A673 (cell line): ENCODE results near the gene MBD3L4. TPM values are rescaled to one million over a fixed set of nuclear protein-coding genes. Genes with fewer than 3 reads are reported as not detected.

Experiments used
- BruUV-seq: library from RNA; stranded (reverse); fragments of 400-500 nt; replicated peaks from 2 replicates; lab custom pipeline; 2021; lab: Mats Ljungman, UMichigan
- CTCF ChIA-PET: fragments of 300-600 bp; sonication (Branson Sonifier 250); formaldehyde crosslinking; loops from one replicate; lab custom pipeline; 2022; ENCODE audit warnings: antibody characterized with exemption; lab: Charles Lee
- POLR2A ChIA-PET: fragments of 300-600 bp; sonication (Branson Sonifier 250); formaldehyde crosslinking; loops from one replicate; lab custom pipeline; 2022; ENCODE audit warnings: antibody characterized with exemption; ENCODE audit not compliant: low non-redundant PET; lab: Charles Lee
- DNase-seq: peaks from one replicate; pipeline ENCODE4 v3.0.0-alpha.2; 2015; ENCODE audit warnings: low spot score
- H3K27ac ChIP-seq: fragments of 200-600 bp; sonication (generic); 2 replicates; pipeline ENCODE4 v1.5.1; 2016; ENCODE audit warnings: mixed run types, low read depth, mild to moderate bottlenecking, mixed read lengths, antibody characterized with exemption, low read length; ENCODE audit not compliant: poor library complexity, severe bottlenecking
- H3K27me3 ChIP-seq: fragments of 200-600 bp; sonication (generic); replicated peaks from 2 replicates; pipeline ENCODE4 v1.6.1; 2017; ENCODE audit warnings: mixed run types, low read depth, mild to moderate bottlenecking, mixed read lengths, antibody characterized with exemption, low read length; ENCODE audit not compliant: insufficient read depth, poor library complexity
- H3K36me3 ChIP-seq: fragments of 200-600 bp; sonication (generic); 2 replicates; pipeline ENCODE4 v1.6.1; 2016; ENCODE audit warnings: mixed run types, mild to moderate bottlenecking, mixed read lengths, antibody characterized with exemption, low read length; ENCODE audit not compliant: insufficient read depth, poor library complexity, severe bottlenecking
- H3K4me1 ChIP-seq: fragments of 200-600 bp; sonication (generic); 2 replicates; pipeline ENCODE4 v1.6.1; 2017; ENCODE audit warnings: mixed run types, mild to moderate bottlenecking, mixed read lengths, antibody characterized with exemption, low read length; ENCODE audit not compliant: insufficient read depth, poor library complexity, severe bottlenecking
- H3K4me3 ChIP-seq: fragments of 200-600 bp; sonication (generic); 2 replicates; pipeline ENCODE4 v1.5.1; 2016; ENCODE audit warnings: low read depth, mixed run types, mild to moderate bottlenecking, mixed read lengths, low read length; ENCODE audit not compliant: poor library complexity, severe bottlenecking
- H3K9me3 ChIP-seq: fragments of 200-600 bp; sonication (generic); 2 replicates; pipeline ENCODE4 v1.6.1; 2016; ENCODE audit warnings: mixed run types, low read depth, mild to moderate bottlenecking, mixed read lengths, antibody characterized with exemption, low read length; ENCODE audit not compliant: poor library complexity, severe bottlenecking
- EZH2 ChIP-seq: fragments of 200-600 bp; sonication (generic); IDR thresholded peaks from 2 replicates; pipeline ENCODE4 v1.6.1; 2017; ENCODE audit warnings: borderline replicate concordance, low read depth, mild to moderate bottlenecking, mixed read lengths, antibody characterized with exemption, low read length; ENCODE audit not compliant: poor library complexity, severe bottlenecking
- intact Hi-C: fragments of 100-400 bp; cut with micrococcal nuclease; formaldehyde crosslinking; loops from one replicate; pipeline ENCODE4 v1.10.0; 2022; ENCODE audit not compliant: unreplicated experiment
- total RNA-seq: library from RNA; stranded (reverse); gene quantifications from 2 replicates; pipeline ENCODE4 v1.2.3, GENCODE V29; 2021
- TF ChIP-seq, protein P1 (sequence below): fragments of 300-800, 200-600 bp; sonication (generic); conservative IDR thresholded peaks from 2 replicates; pipeline ENCODE4 v1.5.1; 2017; ENCODE audit warnings: low read depth, mild to moderate bottlenecking, antibody characterized with exemption, low read length, moderate library complexity, mixed read lengths

Gene MBD3L4
- total RNA-seq, 1 experiment from 2014 or later: not detected

DNA sequence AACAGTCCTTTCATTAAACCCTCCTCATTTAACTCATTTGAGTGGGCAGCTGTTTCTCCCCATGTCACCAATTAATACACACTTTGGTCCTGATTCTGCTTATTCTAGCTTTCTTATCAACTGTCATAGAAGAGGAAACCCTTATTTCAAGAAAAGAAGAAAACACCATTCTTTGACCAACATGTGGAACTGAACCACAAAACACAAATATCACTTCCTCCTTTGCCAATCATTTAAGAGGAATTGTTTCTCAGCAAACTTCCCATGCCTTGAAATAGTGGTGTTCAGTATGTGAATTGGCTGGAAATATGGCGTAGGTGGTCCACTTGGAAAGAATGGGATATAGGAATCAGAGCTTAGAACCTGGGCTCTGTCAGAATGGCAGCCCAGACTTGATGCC lies 39.2 kb downstream of the MBD3L4 start:
- no peak for TF ChIP-seq EZH2
- TF ChIP-seq, protein P1, sequence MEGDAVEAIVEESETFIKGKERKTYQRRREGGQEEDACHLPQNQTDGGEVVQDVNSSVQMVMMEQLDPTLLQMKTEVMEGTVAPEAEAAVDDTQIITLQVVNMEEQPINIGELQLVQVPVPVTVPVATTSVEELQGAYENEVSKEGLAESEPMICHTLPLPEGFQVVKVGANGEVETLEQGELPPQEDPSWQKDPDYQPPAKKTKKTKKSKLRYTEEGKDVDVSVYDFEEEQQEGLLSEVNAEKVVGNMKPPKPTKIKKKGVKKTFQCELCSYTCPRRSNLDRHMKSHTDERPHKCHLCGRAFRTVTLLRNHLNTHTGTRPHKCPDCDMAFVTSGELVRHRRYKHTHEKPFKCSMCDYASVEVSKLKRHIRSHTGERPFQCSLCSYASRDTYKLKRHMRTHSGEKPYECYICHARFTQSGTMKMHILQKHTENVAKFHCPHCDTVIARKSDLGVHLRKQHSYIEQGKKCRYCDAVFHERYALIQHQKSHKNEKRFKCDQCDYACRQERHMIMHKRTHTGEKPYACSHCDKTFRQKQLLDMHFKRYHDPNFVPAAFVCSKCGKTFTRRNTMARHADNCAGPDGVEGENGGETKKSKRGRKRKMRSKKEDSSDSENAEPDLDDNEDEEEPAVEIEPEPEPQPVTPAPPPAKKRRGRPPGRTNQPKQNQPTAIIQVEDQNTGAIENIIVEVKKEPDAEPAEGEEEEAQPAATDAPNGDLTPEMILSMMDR: no peak
- no peaks in the 10 kb centered on the region for H3K4me1 ChIP-seq
- no peaks in the 10 kb centered on the region for H3K27me3 ChIP-seq
- intact Hi-C loops: no loop called here
- no peak for DNase-seq
- no peak overlapping the region for H3K4me3 ChIP-seq
- ChIA-PET CTCF (interaction anchor here (0.6 to 0.7 kb wide), 2 partner anchors 308 to 782 kb away, joined by 5 to 6 read pairs; no protein-coding TSS in a partner anchor), POLR2A (no interaction called here)
- H3K36me3 ChIP-seq: no peaks in the 10 kb centered on the region
- H3K27ac ChIP-seq: no peak overlapping the region
- H3K9me3 ChIP-seq: no peaks in the 10 kb centered on the region
- no TSS peak for BruUV-seq

- TF ChIP-seq, protein P1: no peak
- TF ChIP-seq EZH2: no peak
- intact Hi-C loops: no loop called here
- H3K27ac ChIP-seq: no peak overlapping the region
- ChIA-PET CTCF (no interaction called here), POLR2A (no interaction called here)
- no peaks in the 10 kb centered on the region for H3K4me1 ChIP-seq
- no TSS peak for BruUV-seq
- DNase-seq: no peak
- H3K27me3 ChIP-seq: no peaks in the 10 kb centered on the region
- no peaks in the 10 kb centered on the region for H3K9me3 ChIP-seq
- H3K36me3 ChIP-seq: no peaks in the 10 kb centered on the region
- H3K4me3 ChIP-seq: no peak overlapping the region
These were observed 39.6 kb downstream of the MBD3L4 start for GRCh38 chr19:7000333-7000732.

DNA sequence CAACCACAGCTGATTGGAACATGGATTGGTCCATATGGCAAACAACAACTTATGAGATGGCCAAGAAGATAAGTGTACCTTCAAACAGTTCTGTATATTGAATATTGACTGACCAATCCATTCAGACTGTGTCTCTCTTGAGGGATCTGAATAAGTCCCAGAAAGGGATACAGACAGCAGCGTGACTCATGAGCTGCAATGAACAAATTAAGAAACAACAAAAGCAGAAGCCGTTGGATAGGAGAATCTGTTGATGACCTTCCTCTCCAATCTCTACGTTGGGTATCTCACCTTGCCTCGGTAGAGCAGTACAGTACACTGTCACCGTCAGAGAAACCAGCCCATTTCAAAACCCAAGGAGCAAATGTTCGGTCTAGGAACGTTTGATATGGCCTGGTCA lies 40.0 kb downstream of the MBD3L4 start:
- Histone ChIP-seq H3K4me3 (no peak overlapping the region), H3K27me3 (no peaks in the 10 kb centered on the region), H3K9me3 (no peaks in the 10 kb centered on the region), H3K4me1 (no peaks in the 10 kb centered on the region), H3K27ac (no peak overlapping the region), H3K36me3 (no peaks in the 10 kb centered on the region)
- ChIA-PET POLR2A (no interaction called here), CTCF (no interaction called here)
- no TSS peak for BruUV-seq
- TF ChIP-seq, protein P1: no peak
- no peak for TF ChIP-seq EZH2
- intact Hi-C loops: no loop called here
- DNase-seq: no peak
